ENCODE measurements around the gene CBX4. TPM values are rescaled to one million over a fixed set of nuclear protein-coding genes. Genes with fewer than 3 reads are reported as not detected.
A peak's percentile ranks its signal among the peaks of the same experiment; 100 is the strongest.

CBX4 gene
- total and polyA plus RNA-seq, 9 donors, result 6.6 to 14.5 (median 9.6) TPM

GRCh38 chr17:79811868-79812352 is 27.3 kb downstream of the CBX4 start:
- WGBS (ENCODE audit: insufficient coverage), result 0% methylated on average over 9 of the region's 20 CpGs
- peaks cover 51% of the 10 kb centered on the region for H3K4me1 ChIP-seq (ENCODE audit: control insufficient read depth, insufficient read depth, low read length)
- no peak for DNase-seq
- no peak overlapping the region for H3K4me3 ChIP-seq (ENCODE audit: low read length)
- no peaks in the 10 kb centered on the region for H3K36me3 ChIP-seq (ENCODE audit: control insufficient read depth, insufficient read depth, low read length)
- H3K9me3 ChIP-seq (replicated peaks; ENCODE audit: control insufficient read depth, low read depth, low read length), result no peaks in the 10 kb centered on the region
- H3K27ac ChIP-seq (ENCODE audit: low read length), result no peak overlapping the region
- peaks cover 92% of the 10 kb centered on the region for H3K27me3 ChIP-seq (ENCODE audit: control insufficient read depth, insufficient read depth, low read length)

GRCh38 chr17:79811011-79811867 is 28.0 kb downstream of the CBX4 start:
- Histone ChIP-seq H3K9me3 (replicated peaks; ENCODE audit: control insufficient read depth, low read depth, low read length) (no peaks in the 10 kb centered on the region), H3K4me3 (ENCODE audit: low read length) (peak overlapping the region; percentile 8), H3K27me3 (ENCODE audit: control insufficient read depth, insufficient read depth, low read length) (peaks cover 92% of the 10 kb centered on the region)

GRCh38 chr17:79810130-79811010 is 28.9 kb downstream of the CBX4 start:
- H3K36me3 ChIP-seq (ENCODE audit: control insufficient read depth, insufficient read depth, low read length), result no peaks in the 10 kb centered on the region
- H3K9me3 ChIP-seq (replicated peaks; ENCODE audit: control insufficient read depth, low read depth, low read length), result no peaks in the 10 kb centered on the region
- peaks cover 92% of the 10 kb centered on the region for H3K27me3 ChIP-seq (ENCODE audit: control insufficient read depth, insufficient read depth, low read length)
- H3K4me1 ChIP-seq (ENCODE audit: control insufficient read depth, insufficient read depth, low read length), result peaks cover 49% of the 10 kb centered on the region
- no peak overlapping the region for H3K27ac ChIP-seq (ENCODE audit: low read length)
- WGBS (ENCODE audit: insufficient coverage), result under 1% methylated on average over 48 of the region's 79 CpGs
- DNase-seq, result peak; percentile 87
- H3K4me3 ChIP-seq (ENCODE audit: low read length), result peak overlapping the region; percentile 27

More at GRCh38 chr17:79811011-79811867, 28.0 kb downstream of the CBX4 start:
- no peaks in the 10 kb centered on the region for H3K36me3 ChIP-seq (ENCODE audit: control insufficient read depth, insufficient read depth, low read length)
- no peak for DNase-seq
- under 1% methylated on average over 54 of the region's 66 CpGs for WGBS (ENCODE audit: insufficient coverage)
- peaks cover 51% of the 10 kb centered on the region for H3K4me1 ChIP-seq (ENCODE audit: control insufficient read depth, insufficient read depth, low read length)
- no peak overlapping the region for H3K27ac ChIP-seq (ENCODE audit: low read length)

- DNase-seq, result peak; percentile 24
- Histone ChIP-seq H3K36me3 (ENCODE audit: control insufficient read depth, insufficient read depth, low read length) (no peaks in the 10 kb centered on the region), H3K27me3 (ENCODE audit: control insufficient read depth, insufficient read depth, low read length) (peaks cover 92% of the 10 kb centered on the region), H3K4me3 (ENCODE audit: low read length) (no peak overlapping the region), H3K9me3 (replicated peaks; ENCODE audit: control insufficient read depth, low read depth, low read length) (no peaks in the 10 kb centered on the region), H3K4me1 (ENCODE audit: control insufficient read depth, insufficient read depth, low read length) (peaks cover 44% of the 10 kb centered on the region), H3K27ac (ENCODE audit: low read length) (no peak overlapping the region)
- WGBS (ENCODE audit: insufficient coverage), result under 1% methylated on average over 20 of the region's 40 CpGs
Measured at GRCh38 chr17:79809530-79810129, 29.6 kb downstream of the CBX4 start.

GRCh38 chr17:79808763-79809529 is 30.3 kb downstream of the CBX4 start:
- H3K27ac ChIP-seq (ENCODE audit: low read length), result no peak overlapping the region
- H3K9me3 ChIP-seq (replicated peaks; ENCODE audit: control insufficient read depth, low read depth, low read length), result no peaks in the 10 kb centered on the region
- H3K27me3 ChIP-seq (ENCODE audit: control insufficient read depth, insufficient read depth, low read length), result peaks cover 92% of the 10 kb centered on the region
- H3K4me1 ChIP-seq (ENCODE audit: control insufficient read depth, insufficient read depth, low read length), result peaks cover 41% of the 10 kb centered on the region
- no peak overlapping the region for H3K4me3 ChIP-seq (ENCODE audit: low read length)
- peak; percentile 44 for DNase-seq
- WGBS (ENCODE audit: insufficient coverage), result 19% methylated on average over 20 of the region's 20 CpGs
- no peaks in the 10 kb centered on the region for H3K36me3 ChIP-seq (ENCODE audit: control insufficient read depth, insufficient read depth, low read length)

- 19% methylated on average over 8 of the region's 13 CpGs for WGBS (ENCODE audit: insufficient coverage)
Measured at GRCh38 chr17:79806863-79807720, 32.1 kb downstream of the CBX4 start.

GRCh38 chr17:79806446-79806760 is 32.8 kb downstream of the CBX4 start:
- no peaks in the 10 kb centered on the region for H3K9me3 ChIP-seq (replicated peaks; ENCODE audit: control insufficient read depth, low read depth, low read length)
- peaks cover 41% of the 10 kb centered on the region for H3K4me1 ChIP-seq (ENCODE audit: control insufficient read depth, insufficient read depth, low read length)
- H3K27me3 ChIP-seq (ENCODE audit: control insufficient read depth, insufficient read depth, low read length), result peaks cover 98% of the 10 kb centered on the region
- H3K36me3 ChIP-seq (ENCODE audit: control insufficient read depth, insufficient read depth, low read length), result no peaks in the 10 kb centered on the region
- H3K27ac ChIP-seq (ENCODE audit: low read length), result no peak overlapping the region
- H3K4me3 ChIP-seq (ENCODE audit: low read length), result no peak overlapping the region
- no peak for DNase-seq
- WGBS (ENCODE audit: insufficient coverage), result 57% methylated on average over 1 of the region's 4 CpGs

More at GRCh38 chr17:79806863-79807720, 32.1 kb downstream of the CBX4 start:
- Histone ChIP-seq H3K9me3 (replicated peaks; ENCODE audit: control insufficient read depth, low read depth, low read length) (no peaks in the 10 kb centered on the region), H3K27ac (ENCODE audit: low read length) (no peak overlapping the region), H3K36me3 (ENCODE audit: control insufficient read depth, insufficient read depth, low read length) (no peaks in the 10 kb centered on the region), H3K4me1 (ENCODE audit: control insufficient read depth, insufficient read depth, low read length) (peaks cover 46% of the 10 kb centered on the region), H3K27me3 (ENCODE audit: control insufficient read depth, insufficient read depth, low read length) (peaks cover 98% of the 10 kb centered on the region), H3K4me3 (ENCODE audit: low read length) (no peak overlapping the region)
- DNase-seq, result no peak

GRCh38 chr17:79804856-79805696 is 34.2 kb downstream of the CBX4 start:
- WGBS (ENCODE audit: insufficient coverage), result 4% methylated on average over 3 of the region's 22 CpGs

More at GRCh38 chr17:79804856-79805696, 34.2 kb downstream of the CBX4 start:
- no peak for DNase-seq
- Histone ChIP-seq H3K4me3 (ENCODE audit: low read length) (no peak overlapping the region), H3K27me3 (ENCODE audit: control insufficient read depth, insufficient read depth, low read length) (peaks cover 99% of the 10 kb centered on the region), H3K36me3 (ENCODE audit: control insufficient read depth, insufficient read depth, low read length) (no peaks in the 10 kb centered on the region), H3K27ac (ENCODE audit: low read length) (no peak overlapping the region), H3K4me1 (ENCODE audit: control insufficient read depth, insufficient read depth, low read length) (peaks cover 43% of the 10 kb centered on the region), H3K9me3 (replicated peaks; ENCODE audit: control insufficient read depth, low read depth, low read length) (no peaks in the 10 kb centered on the region)

All from muscle of leg (tissue), 11 donors.